Measurements from ENCODE around the gene SEPHS1.

Gene SEPHS1

GRCh38 chr10:13348216-13349017, at the start of gene SEPHS1:
Gene SEPHS1 (minus strand): TSS chr10:13348293. CDS start chr10:13344950, 3,343 bp downstream.
- no peak for TF ChIP-seq CTCF (IDR thresholded peaks at IDR 0.05; ENCODE audit: extremely low read depth, missing control alignments)
- peak; percentile 95 for DNase-seq (ENCODE audit: low spot score)

GRCh38 chr10:13397052-13397451, 49.0 kb upstream of the SEPHS1 start:
- no peak for DNase-seq (ENCODE audit: low spot score)
- TF ChIP-seq CTCF (IDR thresholded peaks at IDR 0.05; ENCODE audit: extremely low read depth, missing control alignments): no peak

- TF ChIP-seq CTCF (IDR thresholded peaks at IDR 0.05; ENCODE audit: extremely low read depth, missing control alignments): no peak
- DNase-seq (ENCODE audit: low spot score): no peak
These were observed 48.3 kb upstream of the SEPHS1 start for GRCh38 chr10:13396369-13396768.

- no peak for DNase-seq (ENCODE audit: low spot score)
- no peak for TF ChIP-seq CTCF (IDR thresholded peaks at IDR 0.05; ENCODE audit: extremely low read depth, missing control alignments)
These were observed 47.4 kb upstream of the SEPHS1 start for GRCh38 chr10:13395540-13395939.

- no peak for DNase-seq (ENCODE audit: low spot score)
- no peak for TF ChIP-seq CTCF (IDR thresholded peaks at IDR 0.05; ENCODE audit: extremely low read depth, missing control alignments)
These were observed 45.5 kb upstream of the SEPHS1 start for GRCh38 chr10:13393640-13394039.

GRCh38 chr10:13392701-13393100, 44.6 kb upstream of the SEPHS1 start:
- no peak for DNase-seq (ENCODE audit: low spot score)
- TF ChIP-seq CTCF (IDR thresholded peaks at IDR 0.05; ENCODE audit: extremely low read depth, missing control alignments): no peak

- TF ChIP-seq CTCF (IDR thresholded peaks at IDR 0.05; ENCODE audit: extremely low read depth, missing control alignments): no peak
- no peak for DNase-seq (ENCODE audit: low spot score)
These were observed 42.8 kb upstream of the SEPHS1 start for GRCh38 chr10:13390604-13391522.

All from GM20000 (cell line).